T-helper 2 cell treated with Interferon-gamma antibody and Interleukin-4, amounts not matched to agents 100 ng/mL and 5 ng/mL, for 36 hours (primary cell): ENCODE results near the gene RUNX1. TPM values are rescaled to one million over a fixed set of nuclear protein-coding genes. Genes with fewer than 3 reads are reported as not detected.

ENCODE experiments used
- intact Hi-C: fragments of 100-400 bp; cut with micrococcal nuclease; formaldehyde crosslinking; loops from one replicate; pipeline ENCODE4 v1.15.1; 2023
- total RNA-seq: library from RNA; stranded (reverse); gene quantifications from 2 replicates; pipeline ENCODE4 v1.2.3, GENCODE V29; 2022

Gene RUNX1
- total RNA-seq, 1 donor from 2014 or later = 84.3 TPM

DNA sequence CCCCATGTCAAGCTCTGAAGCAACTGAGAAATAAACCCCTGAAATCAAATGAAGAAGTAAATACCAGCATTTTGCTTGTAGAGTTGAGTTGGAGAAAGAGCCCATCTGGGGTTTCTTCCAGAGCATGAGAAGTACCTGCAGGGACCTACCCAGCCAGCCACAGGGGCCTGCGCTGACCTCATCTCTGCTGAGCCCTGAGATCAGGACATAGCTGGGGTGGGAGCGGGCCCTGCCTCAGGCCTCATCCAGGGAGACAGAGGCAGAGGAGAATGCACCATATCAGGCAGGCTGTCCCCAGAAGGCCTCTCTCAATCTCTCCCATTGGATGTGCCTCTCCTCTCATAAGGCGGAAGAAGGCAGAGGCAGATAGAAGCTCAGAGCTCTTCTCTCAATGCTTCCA, 27.6 kb downstream of the RUNX1 start:
- intact Hi-C loops = loop anchor here (2.0 kb wide), 1 partner anchor 31 kb away; no protein-coding TSS in a partner anchor

DNA sequence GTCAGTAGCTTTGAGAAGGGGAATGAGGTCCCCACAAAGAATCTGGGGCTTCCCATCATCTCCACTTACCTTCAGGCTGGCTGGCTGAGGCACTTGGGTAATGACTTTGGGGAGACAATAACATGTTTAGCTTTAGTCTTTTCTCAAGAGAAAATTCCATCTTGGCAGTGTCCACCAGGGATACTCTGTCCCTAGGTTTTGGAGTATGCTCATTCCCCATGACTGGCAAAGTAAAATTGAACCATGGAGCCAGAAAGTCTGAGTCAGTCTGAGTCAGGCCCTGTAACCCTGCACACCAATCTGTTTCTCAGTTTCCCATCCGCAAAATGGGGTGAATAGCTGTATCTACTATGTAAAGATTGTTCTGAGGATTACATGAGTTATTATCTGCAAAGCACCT, 28.2 kb downstream of the RUNX1 start:
- intact Hi-C loops = loop anchor here (2.0 kb wide), 1 partner anchor 30 kb away; no protein-coding TSS in a partner anchor

GRCh38 chr21:35020436-35020835, 28.7 kb downstream of the RUNX1 start:
- intact Hi-C loops = loop anchor here (2.0 kb wide), 1 partner anchor 30 kb away; no protein-coding TSS in a partner anchor

DNA sequence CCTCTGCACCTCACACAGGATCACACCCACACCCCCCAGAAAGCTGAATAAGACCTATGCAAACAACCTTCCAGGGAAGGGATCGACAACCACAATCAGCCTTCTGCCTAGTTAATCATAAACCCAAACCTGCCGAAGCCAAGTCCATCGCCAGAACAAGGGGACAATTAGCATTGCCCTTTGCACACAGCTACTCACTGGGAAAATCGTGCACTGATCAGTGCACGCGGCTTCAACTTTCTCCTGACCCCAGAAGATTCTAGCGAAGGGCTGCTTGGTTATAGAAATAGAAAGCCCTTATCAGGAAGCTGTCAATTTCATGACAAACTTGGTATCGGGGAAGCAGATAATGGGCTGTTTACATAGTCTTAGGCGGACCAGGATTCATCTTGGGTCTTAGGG, 29.5 kb downstream of the RUNX1 start:
- intact Hi-C loops = loop anchor here (2.0 kb wide), 1 partner anchor 29 kb away; no protein-coding TSS in a partner anchor

DNA sequence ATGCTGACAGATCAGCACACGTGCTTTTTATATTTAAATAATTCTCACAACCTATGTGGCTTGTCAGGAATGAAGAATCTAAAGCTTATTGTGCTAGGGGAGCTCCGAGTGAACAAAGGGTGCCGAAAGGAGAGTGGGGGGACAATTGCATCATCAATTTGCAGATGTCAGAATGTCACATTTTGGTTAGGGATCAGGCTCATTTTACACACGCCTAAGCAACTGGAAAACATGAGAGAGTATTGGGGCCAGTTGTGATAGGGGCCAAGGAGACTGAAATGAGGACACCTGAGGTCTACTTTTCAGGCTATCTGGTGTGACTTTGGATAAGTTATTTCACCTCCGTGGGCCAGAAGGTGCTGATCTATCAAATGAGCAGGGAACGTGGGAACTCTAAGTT, 31.8 kb downstream of the RUNX1 start:
- intact Hi-C loops = no loop called here

DNA sequence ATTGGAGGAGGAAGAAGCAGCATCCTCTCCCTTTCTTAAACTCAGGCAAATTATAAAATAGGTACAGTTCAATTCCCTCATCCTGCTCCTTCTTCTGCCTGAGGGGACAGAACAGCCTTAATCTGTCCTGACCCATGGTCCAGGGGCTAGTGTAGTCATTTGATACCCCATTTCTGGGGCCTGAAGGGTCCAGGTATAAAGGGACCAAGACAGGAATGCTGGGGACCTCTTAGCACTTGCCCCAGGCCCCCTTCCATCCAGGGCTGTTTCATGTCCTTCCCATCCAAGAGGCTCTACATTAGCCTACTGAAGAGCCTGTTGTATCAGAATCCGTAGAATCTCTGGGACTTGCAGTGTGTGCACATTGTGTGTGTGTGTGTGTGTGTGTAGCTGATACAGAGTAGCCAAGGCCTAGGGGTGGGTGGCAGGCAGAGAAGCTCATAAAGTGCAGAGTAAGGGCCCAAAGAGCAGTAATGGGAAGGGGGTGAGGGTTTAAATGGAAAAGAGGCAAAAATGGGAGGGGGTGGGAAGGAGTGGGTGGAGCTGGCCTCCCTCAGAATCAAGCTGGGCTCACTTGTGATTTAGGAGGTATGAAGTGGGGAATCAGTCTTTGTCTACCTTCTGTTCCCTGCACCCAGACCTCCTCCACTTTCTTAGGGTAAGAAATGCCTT, 32.4 kb downstream of the RUNX1 start:
- intact Hi-C loops = no loop called here

GRCh38 chr21:35016071-35016470, 33.0 kb downstream of the RUNX1 start:
- intact Hi-C loops = no loop called here

DNA sequence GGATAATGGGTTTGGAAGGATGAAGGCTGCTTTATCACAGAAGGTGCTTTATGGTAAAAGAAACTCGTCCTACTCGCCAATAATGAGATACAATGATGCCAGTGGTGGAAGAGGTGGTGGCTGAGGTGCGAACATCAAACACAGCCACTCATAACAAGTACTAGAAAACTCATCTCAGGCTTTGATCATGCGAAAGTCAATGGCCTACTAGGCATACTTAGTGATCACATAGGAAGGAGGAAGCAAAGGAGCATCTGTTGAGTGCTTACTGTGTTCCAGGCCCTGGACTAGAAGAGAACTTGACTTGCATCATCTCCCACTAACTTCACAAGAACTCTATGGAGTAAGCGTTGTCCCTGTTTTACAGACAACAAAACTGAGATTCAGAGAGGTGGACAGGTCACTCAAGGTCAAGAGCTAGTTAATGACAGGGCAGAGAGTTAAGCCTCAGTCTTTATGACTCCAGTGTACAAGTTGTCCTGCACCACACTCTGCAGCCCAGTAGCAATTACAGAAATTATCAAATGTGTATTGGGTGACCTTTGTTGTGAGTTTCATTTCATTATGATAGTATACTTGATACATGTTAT, 33.6 kb downstream of the RUNX1 start:
- intact Hi-C loops = loop anchor here (2.0 kb wide), 1 partner anchor 29 kb away; no protein-coding TSS in a partner anchor

DNA sequence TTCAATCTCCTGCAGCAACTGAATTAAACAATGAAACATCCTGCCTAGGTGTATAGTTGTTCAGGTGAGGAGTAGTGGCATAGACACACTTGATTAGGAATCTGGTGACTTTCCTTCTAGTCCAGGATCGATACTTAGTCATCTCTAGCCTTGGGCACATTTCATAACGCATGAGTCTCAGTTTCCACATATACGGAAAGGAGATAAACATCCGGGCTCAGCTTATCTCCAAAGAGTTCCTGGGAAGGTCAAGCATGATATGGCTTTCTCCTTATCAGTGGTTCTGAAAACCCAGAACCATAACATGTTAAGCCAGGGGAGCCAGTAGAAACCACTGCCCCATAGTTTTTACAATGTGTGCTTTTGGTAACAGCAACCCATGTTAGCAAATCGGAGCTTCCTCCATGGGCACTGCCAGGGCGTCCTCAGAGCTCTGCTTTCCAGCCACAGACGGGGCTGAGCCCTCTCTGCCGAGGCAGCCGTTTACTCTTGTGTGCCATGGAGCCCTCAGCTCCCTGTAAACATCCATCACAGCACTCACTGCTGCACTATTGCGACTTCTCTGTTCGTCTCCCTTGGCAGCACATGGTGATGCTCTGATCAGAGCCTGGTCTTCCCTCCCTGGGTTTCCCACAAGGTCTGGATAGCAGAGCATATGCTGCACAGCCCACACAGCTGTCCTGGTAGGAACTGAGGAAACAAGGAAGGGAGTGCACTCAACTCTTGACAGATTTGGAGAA, 34.6 kb downstream of the RUNX1 start:
- intact Hi-C loops = loop anchor here (2.0 kb wide), 1 partner anchor 28 kb away; no protein-coding TSS in a partner anchor

DNA sequence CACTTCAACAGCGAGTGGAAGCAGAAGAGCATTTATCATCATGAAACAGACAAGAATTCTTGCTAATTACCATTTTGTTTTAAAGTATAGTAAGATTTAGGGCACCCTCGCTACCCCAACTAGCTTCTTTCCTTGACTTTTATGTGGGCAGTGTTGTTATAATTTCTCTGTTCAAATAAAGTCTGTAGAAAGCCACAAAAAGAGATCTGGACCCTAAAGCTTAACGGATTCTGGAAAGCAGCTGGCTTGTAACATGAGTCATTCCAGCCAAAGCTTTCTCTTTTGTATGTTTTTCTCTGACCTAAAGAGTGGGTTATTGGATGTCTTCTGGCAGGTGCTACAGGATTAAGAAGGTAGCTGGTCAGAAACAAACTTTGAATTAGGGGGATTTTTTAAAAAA, 37.4 kb downstream of the RUNX1 start:
- intact Hi-C loops = no loop called here

DNA sequence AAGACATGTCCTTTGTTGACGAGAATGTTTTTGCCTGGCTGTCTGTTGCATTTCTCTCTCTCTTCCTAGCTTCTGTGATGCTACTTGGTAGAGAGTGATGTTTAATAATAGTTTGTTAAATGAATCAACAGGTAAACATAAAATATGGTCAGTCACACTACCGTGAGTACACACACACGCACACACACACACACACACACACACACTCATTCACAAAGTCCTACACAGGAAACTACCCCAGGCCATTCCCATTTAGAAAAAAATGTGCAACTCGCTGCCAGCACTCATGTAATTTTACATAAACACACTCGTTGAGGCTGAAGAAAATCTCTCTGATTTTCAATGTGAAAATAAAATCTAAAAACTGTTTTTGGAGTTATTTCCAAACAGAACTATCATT, 38.7 kb downstream of the RUNX1 start:
- intact Hi-C loops = no loop called here

DNA sequence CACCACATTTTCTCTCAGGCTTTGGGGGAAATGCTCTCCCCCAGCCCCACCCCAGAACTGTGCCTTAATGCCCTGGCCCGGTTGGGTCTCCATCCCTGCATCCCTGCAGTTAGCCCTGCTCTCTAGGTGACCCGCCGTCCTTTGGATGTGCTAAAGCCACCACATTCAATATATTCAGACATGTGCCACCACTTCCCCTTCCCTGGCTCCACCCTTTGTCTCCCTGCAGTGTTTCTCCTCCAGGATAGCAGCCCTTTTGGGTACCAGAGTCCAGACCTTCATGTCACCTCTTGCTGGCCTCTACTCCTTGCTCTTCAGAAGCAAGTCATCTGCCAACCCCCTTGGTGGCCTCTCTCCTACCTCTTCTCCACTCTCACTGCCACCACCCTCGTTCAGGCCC, 41.8 kb downstream of the RUNX1 start:
- intact Hi-C loops = no loop called here

DNA sequence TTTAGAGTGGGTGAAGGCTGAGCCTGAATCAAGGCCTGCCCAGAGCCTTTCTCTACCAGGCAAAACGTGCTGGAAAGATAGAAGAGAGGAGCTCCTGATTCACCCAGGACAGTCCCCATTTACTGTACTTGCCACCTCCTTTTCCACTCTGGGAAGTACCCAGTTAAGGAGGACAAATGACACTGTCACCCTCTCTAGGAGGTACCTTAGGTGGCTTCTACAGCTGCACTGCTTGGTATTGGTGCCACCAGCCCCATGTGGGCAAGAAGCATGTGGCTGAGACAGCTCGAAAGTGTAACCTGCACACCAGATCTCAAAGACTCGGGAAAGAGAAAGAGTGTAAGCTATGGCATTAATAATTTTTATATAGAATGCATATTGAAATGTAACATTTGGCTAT, 42.3 kb downstream of the RUNX1 start:
- intact Hi-C loops = no loop called here

GRCh38 chr21:35006248-35006647, 42.9 kb downstream of the RUNX1 start:
- intact Hi-C loops = no loop called here

DNA sequence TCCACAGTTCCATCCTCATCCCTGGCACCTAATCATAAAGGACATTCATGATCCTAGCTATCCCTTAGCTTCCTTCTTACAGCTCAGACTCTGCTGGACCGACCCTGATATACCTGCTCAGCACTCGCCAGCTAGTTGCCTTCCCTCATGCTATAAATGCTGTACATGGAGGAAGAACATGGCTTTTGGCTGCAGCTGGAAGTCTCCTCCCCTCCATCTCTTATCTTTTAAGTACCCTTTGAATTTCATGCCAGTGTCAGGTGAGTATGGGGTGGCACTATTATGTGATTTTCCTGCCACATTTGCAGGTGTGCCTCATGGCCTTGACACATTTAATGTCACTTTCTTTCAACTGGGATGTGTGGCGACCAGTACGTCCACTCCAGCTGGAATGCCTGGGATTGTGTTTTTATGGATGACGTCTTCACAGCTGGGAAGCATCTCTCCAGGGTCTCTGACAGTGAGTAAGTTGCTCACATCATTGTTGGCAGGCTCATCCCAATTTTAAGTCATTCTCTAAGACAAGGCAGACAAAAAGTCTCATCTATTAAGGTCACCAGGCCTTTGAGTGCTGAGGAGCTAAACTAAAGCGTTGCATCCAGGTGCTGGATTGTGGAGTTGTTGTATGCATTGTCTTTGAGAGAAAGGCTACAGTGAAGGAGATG, 43.4 kb downstream of the RUNX1 start:
- intact Hi-C loops = no loop called here

DNA sequence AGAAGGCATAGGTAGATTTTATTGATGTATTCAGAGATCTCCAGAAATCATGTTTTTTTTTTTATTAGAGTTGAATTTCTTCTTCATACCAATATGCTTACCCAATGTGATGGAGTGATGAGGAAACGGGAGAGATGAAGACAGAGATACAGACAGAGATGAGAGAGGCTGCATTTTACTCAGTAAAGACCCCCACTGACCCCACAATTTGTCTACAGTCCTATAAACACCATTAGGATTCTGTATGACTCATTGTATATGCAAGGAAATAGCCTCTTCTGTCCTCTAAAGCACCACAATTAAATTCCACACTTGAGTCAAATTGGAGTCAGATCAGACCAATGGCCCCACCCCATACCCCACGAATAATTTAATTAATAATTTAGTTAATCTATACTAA, 44.0 kb downstream of the RUNX1 start:
- intact Hi-C loops = no loop called here

DNA sequence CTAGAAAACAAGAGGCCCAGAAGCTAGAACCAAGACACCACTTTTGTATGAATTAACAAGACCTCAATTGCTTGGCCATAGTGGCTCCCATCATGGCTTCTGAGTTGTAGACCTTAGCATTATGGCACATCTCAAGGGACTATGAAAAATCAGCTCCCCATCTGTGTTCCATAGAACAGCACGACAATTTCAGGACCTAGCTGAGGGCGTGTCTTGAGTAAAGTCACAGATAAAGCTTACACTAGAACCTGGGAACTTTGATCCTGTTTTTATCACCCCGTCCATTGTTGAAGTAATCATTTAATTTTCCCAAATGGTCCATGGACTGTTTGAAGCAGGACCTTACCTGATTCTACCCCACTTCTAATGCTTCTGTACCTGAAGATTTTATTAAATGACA, 44.8 kb downstream of the RUNX1 start:
- intact Hi-C loops = no loop called here

- intact Hi-C loops = no loop called here
Observed at GRCh38 chr21:35002879-35003722, 46.0 kb downstream of the RUNX1 start.

DNA sequence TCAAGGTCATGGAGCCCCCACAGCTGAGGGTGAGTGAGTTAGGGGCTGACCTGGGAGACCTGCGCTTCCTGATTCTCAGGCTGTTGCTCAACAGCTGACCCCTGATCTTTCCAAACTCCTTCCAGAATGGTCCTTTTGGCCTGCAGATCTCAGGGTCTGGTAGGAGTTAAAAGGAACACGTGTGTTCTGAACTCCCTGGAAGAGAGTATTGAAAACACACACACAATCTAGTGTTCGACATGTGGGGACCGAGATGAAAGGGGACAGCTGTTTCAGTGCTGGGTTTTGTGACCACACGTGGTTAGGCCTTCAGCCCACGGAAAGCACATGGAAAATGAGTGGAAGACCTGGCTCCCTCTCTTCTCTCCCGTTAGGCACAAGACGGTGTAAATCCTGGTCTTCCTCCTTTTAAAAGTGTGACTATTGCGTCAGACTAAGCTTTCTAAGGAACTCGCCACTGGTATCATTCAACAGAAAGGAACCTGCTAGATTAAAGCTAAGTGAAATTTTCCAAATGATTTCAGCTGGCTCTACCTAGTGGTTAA, 49.6 kb downstream of the RUNX1 start:
- intact Hi-C loops = no loop called here

GRCh38 chr21:34998176-34998575, 50.9 kb downstream of the RUNX1 start:
- intact Hi-C loops = no loop called here

- intact Hi-C loops = no loop called here
Observed at GRCh38 chr21:34997294-34997693, 51.8 kb downstream of the RUNX1 start.
